AG04450 (cell line): ENCODE data around the gene SYNGR2. TPM values are rescaled to one million over a fixed set of nuclear protein-coding genes. Genes with fewer than 3 reads are reported as not detected.
A peak's percentile ranks its signal among the peaks of the same experiment; 100 is the strongest.

Experiments
- CTCF ChIA-PET: fragments of 300-600, 350-600 bp; formaldehyde crosslinking; extraction: SDS; loops from one replicate; lab custom pipeline; 2022; ENCODE audit warnings: antibody characterized with exemption, inconsistent platforms; lab: Charles Lee
- POLR2A ChIA-PET: fragments of 350-600 bp; formaldehyde crosslinking; extraction: SDS; loops from one replicate; lab custom pipeline; 2021; ENCODE audit warnings: antibody characterized with exemption, inconsistent platforms; lab: Yijun Ruan, JAX
- DNase-seq: peaks from one replicate; pipeline ENCODE4 v3.0.0-alpha.2; 2011; ENCODE audit warnings: low read depth, low spot score
- H3K27ac ChIP-seq: one replicate; pipeline ENCODE4 v1.5.1; 2012; ENCODE audit warnings: low read depth, low read length, control low read depth
- H3K27me3 ChIP-seq: one replicate; pipeline ENCODE4 v1.6.0; 2012; ENCODE audit warnings: low read length; ENCODE audit not compliant: control insufficient read depth, insufficient read depth
- H3K4me3 ChIP-seq: 2 replicates; pipeline ENCODE4 v1.5.1; 2011; ENCODE audit warnings: mild to moderate bottlenecking, low read depth, low read length, control low read depth
- H3K9me3 ChIP-seq: 2 replicates; pipeline ENCODE4 v1.5.1; 2012; ENCODE audit warnings: low read length; ENCODE audit not compliant: control insufficient read depth, insufficient read depth
- polyA plus RNA-seq: library from polyadenylated mRNA; depleted of rRNA; stranded (reverse); fragments of >200 nt; gene quantifications from 2 replicates; pipeline ENCODE4 v1.2.3, GENCODE V29; 2011
- TF ChIP-seq, protein P1 (sequence below): IDR thresholded peaks from 2 replicates; pipeline ENCODE4 v1.5.1; 2011; ENCODE audit warnings: low read depth, low read length, control low read depth, inconsistent platforms

The SYNGR2 gene
- polyA plus RNA-seq, 1 experiment, result 26.7 TPM

DNA sequence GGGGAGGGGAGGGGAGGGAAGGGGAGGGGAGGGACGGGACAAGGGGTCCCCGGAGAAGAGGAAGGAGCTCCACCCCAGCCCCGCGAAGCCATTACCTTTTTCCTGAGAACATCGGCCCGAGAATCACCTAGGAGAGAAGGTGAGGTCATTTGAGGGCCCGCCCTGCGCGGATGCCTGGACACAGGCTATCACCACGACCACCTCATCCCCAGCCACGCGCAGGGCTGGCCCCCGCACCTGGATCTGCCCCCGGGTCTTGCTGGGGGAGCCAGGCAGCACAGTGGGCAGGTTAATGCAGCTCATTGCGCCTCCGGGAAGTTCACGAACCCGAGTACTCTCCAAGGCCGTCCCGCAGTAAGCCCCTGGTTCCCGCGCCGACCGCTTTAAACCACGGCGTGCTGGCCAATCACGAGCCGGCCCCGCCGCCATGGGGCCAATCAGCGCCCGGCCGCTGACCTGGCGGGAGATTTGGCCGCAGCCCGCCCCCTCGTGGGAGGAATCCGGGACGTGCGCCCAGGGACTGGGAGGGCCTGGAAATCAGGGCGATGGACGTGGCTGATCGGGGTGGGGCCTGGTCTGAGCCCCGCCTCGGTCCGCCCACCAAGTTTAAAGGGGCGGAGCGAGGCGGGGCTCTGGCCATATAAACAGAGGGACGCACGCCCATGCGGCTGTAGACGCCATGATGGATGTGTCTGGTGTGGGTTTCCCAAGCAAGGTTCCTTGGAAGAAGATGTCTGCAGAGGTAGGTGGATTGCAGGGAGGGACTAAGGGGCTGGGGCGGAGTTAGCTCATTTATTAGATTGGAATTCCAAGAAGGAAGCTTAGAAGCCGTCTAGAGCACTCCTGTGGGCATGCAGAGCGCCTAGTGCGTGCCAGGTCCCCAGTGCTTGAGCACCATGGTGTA, 18.6 kb downstream of the SYNGR2 start, which contains the start of the genes AFMID and TK1:
Gene AFMID (plus strand): TSS at position 671 of the 904 bp plus-strand sequence. CDS start 9 bp downstream, at position 680.
Gene TK1 (minus strand): TSS at position 361 of the 904 bp plus-strand sequence. CDS start 58 bp downstream, at position 303.
- ChIA-PET CTCF (interaction anchor here (0.5 to 2.9 kb wide), 36 partner anchors 8 to 421 kb away, joined by 3 to 31 read pairs (median 3); no protein-coding TSS in a partner anchor), POLR2A (interaction anchor here (0.6 to 1.5 kb wide), 6 partner anchors 12 to 1018 kb away, joined by 3 to 11 read pairs (median 4); no protein-coding TSS in a partner anchor)
- TF ChIP-seq, protein P1, sequence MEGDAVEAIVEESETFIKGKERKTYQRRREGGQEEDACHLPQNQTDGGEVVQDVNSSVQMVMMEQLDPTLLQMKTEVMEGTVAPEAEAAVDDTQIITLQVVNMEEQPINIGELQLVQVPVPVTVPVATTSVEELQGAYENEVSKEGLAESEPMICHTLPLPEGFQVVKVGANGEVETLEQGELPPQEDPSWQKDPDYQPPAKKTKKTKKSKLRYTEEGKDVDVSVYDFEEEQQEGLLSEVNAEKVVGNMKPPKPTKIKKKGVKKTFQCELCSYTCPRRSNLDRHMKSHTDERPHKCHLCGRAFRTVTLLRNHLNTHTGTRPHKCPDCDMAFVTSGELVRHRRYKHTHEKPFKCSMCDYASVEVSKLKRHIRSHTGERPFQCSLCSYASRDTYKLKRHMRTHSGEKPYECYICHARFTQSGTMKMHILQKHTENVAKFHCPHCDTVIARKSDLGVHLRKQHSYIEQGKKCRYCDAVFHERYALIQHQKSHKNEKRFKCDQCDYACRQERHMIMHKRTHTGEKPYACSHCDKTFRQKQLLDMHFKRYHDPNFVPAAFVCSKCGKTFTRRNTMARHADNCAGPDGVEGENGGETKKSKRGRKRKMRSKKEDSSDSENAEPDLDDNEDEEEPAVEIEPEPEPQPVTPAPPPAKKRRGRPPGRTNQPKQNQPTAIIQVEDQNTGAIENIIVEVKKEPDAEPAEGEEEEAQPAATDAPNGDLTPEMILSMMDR, result peak; percentile 75
- H3K4me3 ChIP-seq, result peak within 1 kb of the TSS; percentile 79
- no peaks in the 10 kb centered on the region for H3K9me3 ChIP-seq
- DNase-seq, result peak; percentile 93
- H3K27ac ChIP-seq, result peak within 1 kb of the TSS; percentile 21
- H3K27me3 ChIP-seq, result no peaks in the 10 kb centered on the region

DNA sequence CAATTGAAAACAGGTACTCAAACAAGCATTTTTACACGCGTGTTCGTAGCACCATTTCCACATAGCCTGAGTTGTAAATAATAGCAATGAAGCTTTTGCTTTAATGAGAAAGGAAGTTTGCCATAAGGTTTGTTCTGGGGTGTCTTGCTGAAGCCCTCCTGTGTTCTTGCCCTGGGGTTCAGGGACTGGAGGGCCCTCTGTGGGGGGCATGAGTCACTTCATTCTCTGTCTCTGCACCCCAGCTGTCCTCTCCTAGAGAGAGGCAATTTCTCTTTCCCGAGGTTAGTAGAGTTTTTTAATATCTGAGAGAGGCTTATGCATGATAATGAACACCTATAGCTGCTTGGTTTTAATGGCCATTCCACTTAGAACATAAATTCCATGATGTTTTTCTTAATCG, 28.3 kb downstream of the SYNGR2 start:
- no peak for DNase-seq
- CTCF ChIA-PET, result interaction anchor here (1.7 kb wide), 1 partner anchor 10 kb away, joined by 10 read pairs; the partner anchor contains the start of genes AFMID and TK1

DNA sequence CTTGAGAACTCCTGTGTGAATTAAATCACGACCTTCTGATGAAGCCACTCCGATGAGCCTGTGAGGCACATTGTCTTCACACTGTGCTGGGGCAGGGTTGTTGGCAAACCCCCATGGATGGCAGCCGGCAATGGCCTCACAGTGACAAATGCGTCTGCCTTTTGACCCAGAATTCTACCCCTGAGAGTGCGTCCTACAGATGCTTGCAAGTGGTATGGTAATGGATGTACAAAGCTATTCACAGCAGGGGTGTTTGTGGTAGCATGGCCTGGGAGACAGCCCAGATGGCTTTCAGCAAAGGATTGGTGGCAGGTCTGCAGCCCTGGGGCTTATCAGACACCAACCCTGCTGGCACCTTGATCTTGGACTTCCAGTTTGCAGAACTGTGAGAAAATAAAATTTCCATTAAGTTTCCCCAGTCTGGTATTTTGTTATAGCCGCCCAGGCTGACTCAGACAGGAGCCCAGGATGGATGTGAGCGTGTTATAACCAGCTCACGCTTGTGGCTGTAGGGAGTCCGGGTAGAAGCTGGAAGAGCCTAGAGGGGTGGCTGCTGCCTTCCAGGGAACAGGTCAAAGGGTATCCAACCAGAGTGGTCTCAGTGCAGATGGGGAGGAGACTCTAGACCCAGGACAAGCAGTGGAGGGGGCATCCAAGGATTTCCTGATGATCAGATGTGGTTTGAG, 28.9 kb downstream of the SYNGR2 start:
- no peak for DNase-seq
- ChIA-PET POLR2A (no interaction called here), CTCF (interaction anchor here (0.6 to 1.7 kb wide), 2 partner anchors 10 to 132 kb away, joined by 4 to 10 read pairs; partner anchors contain the start of genes AFMID and TK1)

More for the DNA sequence above, 28.3 kb downstream of the SYNGR2 start:
- Histone ChIP-seq H3K4me3 (no peak overlapping the region), H3K9me3 (peaks cover 3% of the 10 kb centered on the region; the same call in 1 of the 2 replicates), H3K27me3 (no peaks in the 10 kb centered on the region), H3K27ac (no peak overlapping the region)
- POLR2A ChIA-PET, result no interaction called here
- TF ChIP-seq, protein P1, result no peak

DNA sequence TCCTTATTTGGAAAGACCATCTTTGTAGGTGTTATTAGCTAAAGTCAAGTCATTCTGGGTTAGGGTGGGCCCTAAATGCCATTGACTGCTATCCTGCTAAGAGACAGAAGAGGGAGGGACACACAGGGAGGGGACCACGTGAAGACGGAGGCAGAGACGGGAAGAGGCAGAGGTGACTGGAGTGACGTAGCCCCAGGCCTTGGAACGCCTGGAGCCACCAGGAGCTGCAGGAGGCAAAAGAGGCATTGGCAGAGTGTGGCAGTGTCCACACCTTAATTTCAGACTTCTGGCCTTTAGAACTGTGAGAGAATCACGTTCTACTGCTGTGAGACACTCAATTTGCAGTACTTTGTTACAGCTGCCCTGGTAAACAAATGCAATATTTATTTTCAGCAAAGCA, 32.1 kb downstream of the SYNGR2 start:
- no peak overlapping the region for H3K4me3 ChIP-seq
- H3K9me3 ChIP-seq, result peaks cover 3% of the 10 kb centered on the region; the same call in 1 of the 2 replicates
- no peaks in the 10 kb centered on the region for H3K27me3 ChIP-seq
- H3K27ac ChIP-seq, result no peak overlapping the region
- POLR2A ChIA-PET, result interaction anchor here (0.7 kb wide), 1 partner anchor 62 kb away, joined by 5 read pairs; no protein-coding TSS in a partner anchor
- CTCF ChIA-PET, result interaction anchor here (5.8 kb wide), 1 partner anchor 13 kb away, joined by 24 read pairs; the partner anchor contains the start of genes AFMID and TK1
- TF ChIP-seq, protein P1, result no peak
- DNase-seq, result no peak

More for the DNA sequence above, 28.9 kb downstream of the SYNGR2 start:
- TF ChIP-seq, protein P1, result no peak
- H3K9me3 ChIP-seq, result peaks cover 3% of the 10 kb centered on the region; the same call in 1 of the 2 replicates
- no peak overlapping the region for H3K27ac ChIP-seq
- no peak overlapping the region for H3K4me3 ChIP-seq
- H3K27me3 ChIP-seq, result no peaks in the 10 kb centered on the region
